PFSK-1 (cell line): ENCODE measurements around the gene PITPNM3.

Experiments
- FOXP2 ChIP-seq: optimal IDR thresholded peaks from 2 replicates; pipeline ENCODE3; 2011; ENCODE audit warnings: borderline replicate concordance, control low read depth, inconsistent platforms; ENCODE audit not compliant: insufficient read depth; ENCODE audit errors: extremely low read length, extremely low read depth
- POLR2AphosphoS5 ChIP-seq: IDR thresholded peaks from 2 replicates; pipeline ENCODE4 v1.6.1; 2012; ENCODE audit warnings: low read depth, mild to moderate bottlenecking, control low read depth, low read length, moderate library complexity
- REST ChIP-seq, 2 experiments: IDR thresholded peaks; 2 replicates each; pipeline versions ENCODE4 v1.6.1 to v1.8.0; 2011 to 2012; ENCODE audit warnings: low read depth in 2 of 2, low read length in 2 of 2, control low read depth in 1 of 2, inconsistent platforms in 1 of 2, mild to moderate bottlenecking in 1 of 2, moderate library complexity in 1 of 2; ENCODE audit not compliant: insufficient read depth in 1 of 2
- SIN3A ChIP-seq: IDR thresholded peaks from 2 replicates; pipeline ENCODE4 v1.6.1; 2012; ENCODE audit warnings: mild to moderate bottlenecking, low read length, moderate library complexity, borderline replicate concordance; ENCODE audit not compliant: insufficient read depth
- TAF1 ChIP-seq: IDR thresholded peaks from 2 replicates; pipeline ENCODE4 v1.6.1; 2012; ENCODE audit warnings: low read length, control low read depth, borderline replicate concordance; ENCODE audit not compliant: insufficient read depth

The PITPNM3 gene

DNA sequence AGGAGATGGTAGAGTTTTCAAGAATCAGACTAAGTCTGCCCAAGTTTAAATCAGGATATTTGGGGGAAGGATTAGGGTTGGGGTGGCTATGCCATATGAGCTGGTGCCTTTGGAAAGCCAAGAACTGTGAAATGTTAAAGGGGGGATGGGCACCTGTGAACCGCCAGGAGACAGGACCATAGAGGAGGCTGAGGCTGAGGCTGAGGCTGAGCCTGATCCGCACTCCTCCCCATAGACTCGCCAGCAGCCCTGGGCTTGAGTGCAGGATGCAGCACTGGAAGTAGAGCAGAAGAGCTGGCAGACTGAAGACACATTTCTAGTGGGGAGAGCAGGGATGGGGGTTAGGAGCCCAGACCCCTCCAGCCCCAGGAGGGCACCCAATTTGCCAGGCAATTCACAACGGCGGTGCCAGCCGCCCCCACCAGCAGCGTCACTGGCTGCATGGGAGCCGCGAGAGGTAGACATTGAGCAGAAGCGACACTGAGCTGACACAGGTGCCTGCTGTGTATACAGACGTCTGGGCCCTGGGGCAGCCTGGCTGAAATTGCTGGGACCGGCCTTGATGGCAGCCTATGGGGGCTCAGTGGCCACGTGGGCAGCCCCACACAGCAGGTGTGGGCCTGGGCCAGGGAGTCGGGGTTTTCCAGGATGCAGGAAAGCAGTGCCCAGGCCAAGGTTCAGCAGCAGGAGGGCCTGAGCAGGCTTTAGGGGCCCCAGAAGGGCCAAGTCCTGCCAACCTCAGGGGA lies 102.9 kb downstream of the PITPNM3 start:
- TF ChIP-seq TAF1 (no peak), REST (IDR thresholded peaks at IDR 0.05; ENCODE audit: insufficient read depth in 1 of 2, low read depth in 2 of 2, low read length in 2 of 2) (no peak), POLR2AphosphoS5 (no peak), SIN3A (no peak), FOXP2 (no peak)

DNA sequence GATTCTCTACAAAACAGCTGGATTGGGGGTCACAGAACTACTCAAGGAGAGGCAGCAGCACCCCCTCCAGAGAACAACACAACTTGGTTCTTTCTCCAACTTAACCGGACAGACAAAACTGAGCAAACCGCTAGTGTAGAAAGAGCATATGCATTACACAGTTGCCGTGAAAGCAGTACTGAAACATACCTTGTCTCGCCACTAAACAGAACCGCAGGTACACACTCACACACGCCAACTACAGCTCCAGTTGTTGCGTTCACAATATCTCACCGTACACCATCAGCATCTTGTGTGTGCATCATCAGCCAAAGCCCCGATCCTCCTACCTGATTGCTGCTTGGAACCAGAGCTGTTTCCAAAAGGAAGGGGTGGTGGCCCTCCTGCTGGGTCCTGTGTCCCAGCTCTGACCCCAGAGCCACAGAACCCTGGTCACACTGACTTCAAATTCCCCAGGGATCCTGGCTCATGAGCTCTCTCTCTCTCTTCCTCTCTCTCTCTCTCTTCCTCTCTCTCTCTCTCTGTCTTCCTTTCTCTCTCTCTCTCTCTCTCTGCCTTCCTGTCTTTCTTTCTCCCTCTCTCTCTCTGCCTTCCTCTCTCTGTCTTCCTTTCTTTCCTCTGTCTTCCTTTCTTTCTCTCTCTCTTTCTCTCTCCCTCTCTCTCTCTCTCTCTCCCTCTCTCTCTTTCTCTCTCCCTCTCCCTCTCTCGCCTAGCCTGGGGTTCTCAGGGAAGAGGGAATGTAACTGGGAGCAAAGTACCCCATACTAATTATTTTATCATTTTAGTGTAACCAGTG lies 103.7 kb downstream of the PITPNM3 start:
- TF ChIP-seq SIN3A (no peak), TAF1 (no peak), FOXP2 (no peak), POLR2AphosphoS5 (no peak), REST (IDR thresholded peaks at IDR 0.05; ENCODE audit: insufficient read depth in 1 of 2, low read depth in 2 of 2, low read length in 2 of 2) (no peak)

DNA sequence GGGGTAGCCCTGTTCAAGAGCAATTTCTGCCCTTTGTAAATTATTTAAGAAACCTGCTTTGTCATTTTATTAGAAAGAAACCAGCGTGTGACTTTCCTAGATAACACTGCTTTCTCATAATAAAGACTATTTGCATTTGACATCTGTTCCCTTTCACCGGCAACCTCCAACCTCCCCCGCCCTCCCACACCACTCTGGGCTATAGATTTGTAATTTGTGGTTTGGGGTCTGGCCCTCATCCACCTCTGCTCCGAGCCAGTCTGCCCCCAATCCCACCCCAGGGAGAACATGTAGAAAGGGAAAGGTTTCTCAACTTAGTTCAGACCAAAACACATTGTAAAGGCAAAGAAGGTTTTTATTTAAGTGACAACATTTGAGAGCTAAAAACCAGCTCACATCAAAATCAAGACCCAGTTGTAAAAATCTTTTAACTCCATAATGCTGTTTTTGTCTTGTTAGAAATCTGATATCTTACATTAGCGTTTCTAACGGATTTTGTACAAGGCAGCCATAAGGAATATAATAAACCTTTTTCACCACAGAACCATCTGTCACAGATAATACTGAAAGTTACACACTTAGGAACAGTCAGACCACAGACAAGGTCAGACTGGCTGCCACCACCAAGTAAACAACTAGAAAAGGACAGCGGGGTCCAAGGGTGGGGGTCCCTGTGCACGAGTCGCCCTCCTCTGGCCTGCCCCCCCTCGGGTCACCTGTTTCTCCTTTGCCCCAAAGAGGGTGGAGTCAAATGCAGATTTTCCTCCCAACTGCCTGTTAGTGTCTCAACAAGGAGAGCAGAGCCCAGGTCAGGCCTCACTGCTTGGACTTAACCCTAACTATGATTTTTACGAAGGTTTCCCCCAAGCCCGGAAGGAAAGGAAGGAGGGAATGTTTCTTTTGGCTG lies 105.2 kb downstream of the PITPNM3 start:
- TF ChIP-seq FOXP2 (no peak), REST (IDR thresholded peaks at IDR 0.05; ENCODE audit: insufficient read depth in 1 of 2, low read depth in 2 of 2, low read length in 2 of 2) (no peak), TAF1 (no peak), POLR2AphosphoS5 (no peak), SIN3A (no peak)

DNA sequence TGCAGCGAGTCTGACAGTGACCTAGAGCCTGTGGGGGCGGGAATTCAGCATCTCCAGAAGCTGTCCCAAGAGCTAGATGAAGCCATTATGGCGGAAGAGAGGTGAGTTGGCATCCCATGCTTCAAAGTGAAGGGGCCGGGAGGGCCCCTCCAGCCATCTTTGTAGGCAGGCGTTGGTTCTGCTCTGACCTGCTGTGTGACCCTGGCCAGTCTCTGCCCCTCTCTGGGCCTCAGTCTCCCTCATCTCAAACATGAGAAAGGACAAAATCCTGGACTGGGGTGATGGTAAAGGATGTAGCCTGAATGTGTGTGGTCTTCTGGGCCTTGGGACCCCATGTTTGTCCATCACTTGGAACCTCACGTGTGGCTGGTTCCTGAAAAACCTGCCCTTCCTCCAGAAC lies 107.0 kb downstream of the PITPNM3 start:
- no peak for TF ChIP-seq SIN3A

- TF ChIP-seq FOXP2 (no peak), SIN3A (no peak), POLR2AphosphoS5 (no peak), REST (IDR thresholded peaks at IDR 0.05; ENCODE audit: insufficient read depth in 1 of 2, low read depth in 2 of 2, low read length in 2 of 2) (no peak), TAF1 (no peak)
Measured at GRCh38 chr17:6448473-6448872, 107.9 kb downstream of the PITPNM3 start.
